Smooth muscle cell (in vitro differentiated cells): ENCODE data around the gene METTL15. TPM values are rescaled to one million over a fixed set of nuclear protein-coding genes. Genes with fewer than 3 reads are reported as not detected.

ENCODE experiments used
- DNase-seq: peaks from one replicate; lab custom pipeline; 2025; ENCODE audit not compliant: unreplicated experiment; lab: John Stamatoyannopoulos, UW
- H2AFZ ChIP-seq: fragments of 200-600 bp; sonication (generic); 2 replicates; pipeline ENCODE4 v1.6.0; 2016; ENCODE audit warnings: antibody characterized with exemption, low read depth, mild to moderate bottlenecking
- H3F3A ChIP-seq: fragments of 200-600 bp; sonication (generic); 2 replicates; pipeline ENCODE4 v1.6.0; 2017; ENCODE audit warnings: antibody characterized with exemption, low read depth
- H3K27ac ChIP-seq: fragments of 200-600 bp; sonication (generic); 2 replicates; pipeline ENCODE4 v1.5.1; 2016; ENCODE audit warnings: low read depth, mild to moderate bottlenecking
- H3K27me3 ChIP-seq: fragments of 200-600 bp; sonication (generic); 2 replicates; pipeline ENCODE4 v1.6.1; 2016; ENCODE audit warnings: low read depth, mild to moderate bottlenecking
- H3K36me3 ChIP-seq: fragments of 200-600 bp; sonication (generic); 2 replicates; pipeline ENCODE4 v1.5.1; 2016; ENCODE audit warnings: low read depth
- H3K4me1 ChIP-seq: fragments of 200-600 bp; sonication (generic); 2 replicates; pipeline ENCODE4 v1.5.1; 2016; ENCODE audit warnings: low read depth
- H3K4me2 ChIP-seq: fragments of 200-600 bp; sonication (generic); 2 replicates; pipeline ENCODE4 v1.6.0; 2016; ENCODE audit warnings: mild to moderate bottlenecking
- H3K4me3 ChIP-seq: fragments of 200-600 bp; sonication (generic); 2 replicates; pipeline ENCODE4 v1.5.1; 2016; ENCODE audit warnings: mild to moderate bottlenecking
- H3K79me2 ChIP-seq: fragments of 200-600 bp; sonication (generic); 2 replicates; pipeline ENCODE4 v1.6.0; 2016; ENCODE audit warnings: low read depth, mild to moderate bottlenecking
- H3K9ac ChIP-seq: fragments of 200-600 bp; sonication (generic); 2 replicates; pipeline ENCODE4 v1.6.0; 2016; ENCODE audit warnings: low read depth
- H3K9me3 ChIP-seq: fragments of 200-600 bp; sonication (generic); replicated peaks from 2 replicates; pipeline ENCODE4 v1.5.1; 2016; ENCODE audit warnings: low read depth
- H4K20me1 ChIP-seq: fragments of 200-600 bp; sonication (generic); 2 replicates; pipeline ENCODE4 v1.6.0; 2016; ENCODE audit warnings: low read depth
- WGBS: methylation state at CpG from one replicate; pipeline ENCODE4 v1.1.7; 2016; ENCODE audit warnings: low lambda C conversion rate; 5-methylcytosine and 5-hydroxymethylcytosine counted together
- polyA plus RNA-seq: library from polyadenylated mRNA; unstranded; fragments of >200 nt; fragmentation: Nextera tagmentation; extraction: Ambion mirVana; gene quantifications from 2 replicates; pipeline ENCODE4 v1.2.1, GENCODE V29; 2016
- total RNA-seq: library from RNA; depleted of rRNA; stranded (reverse); fragments of >200 nt; gene quantifications from 2 replicates; pipeline ENCODE4 v1.2.3, GENCODE V29; 2014
- TF ChIP-seq, protein P1 (sequence below): fragments of 200-600 bp; sonication (generic); IDR thresholded peaks from 2 replicates; pipeline ENCODE4 v1.5.1; 2017; ENCODE audit warnings: borderline replicate concordance, mild to moderate bottlenecking, antibody characterized with exemption; ENCODE audit not compliant: insufficient read depth, poor library complexity, severe bottlenecking

Gene METTL15
- total and polyA plus RNA-seq, 2 experiments from 2014 or later, result 8.1 to 26.1 TPM

DNA sequence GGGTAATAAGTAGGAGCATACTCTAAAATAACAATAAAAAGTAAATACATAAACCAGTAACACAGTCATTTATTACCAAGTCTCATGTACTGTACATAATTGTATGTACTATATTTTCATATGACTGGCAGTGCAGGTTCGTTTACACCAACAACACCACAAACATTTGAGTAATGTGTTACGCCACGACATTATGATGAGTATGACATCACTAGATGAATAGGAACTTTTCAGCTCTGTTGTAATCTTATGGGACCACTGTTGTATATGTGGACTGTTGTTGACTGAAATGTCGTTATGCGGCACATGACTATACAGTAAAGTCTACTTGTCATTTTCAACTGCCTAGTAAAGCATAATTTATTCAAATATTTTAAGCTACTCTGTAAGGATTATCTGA, 18.8 kb upstream of the METTL15 start:
- no peak overlapping the region for H3K9ac ChIP-seq
- no peak for DNase-seq
- H3K4me3 ChIP-seq, result no peak overlapping the region
- H2AFZ ChIP-seq, result no peak overlapping the region
- H3K27me3 ChIP-seq, result no peaks in the 10 kb centered on the region
- no peaks in the 10 kb centered on the region for H3K36me3 ChIP-seq
- H4K20me1 ChIP-seq, result no peaks in the 10 kb centered on the region
- no peaks in the 10 kb centered on the region for H3K9me3 ChIP-seq
- no peak overlapping the region for H3K4me2 ChIP-seq
- TF ChIP-seq, protein P1, sequence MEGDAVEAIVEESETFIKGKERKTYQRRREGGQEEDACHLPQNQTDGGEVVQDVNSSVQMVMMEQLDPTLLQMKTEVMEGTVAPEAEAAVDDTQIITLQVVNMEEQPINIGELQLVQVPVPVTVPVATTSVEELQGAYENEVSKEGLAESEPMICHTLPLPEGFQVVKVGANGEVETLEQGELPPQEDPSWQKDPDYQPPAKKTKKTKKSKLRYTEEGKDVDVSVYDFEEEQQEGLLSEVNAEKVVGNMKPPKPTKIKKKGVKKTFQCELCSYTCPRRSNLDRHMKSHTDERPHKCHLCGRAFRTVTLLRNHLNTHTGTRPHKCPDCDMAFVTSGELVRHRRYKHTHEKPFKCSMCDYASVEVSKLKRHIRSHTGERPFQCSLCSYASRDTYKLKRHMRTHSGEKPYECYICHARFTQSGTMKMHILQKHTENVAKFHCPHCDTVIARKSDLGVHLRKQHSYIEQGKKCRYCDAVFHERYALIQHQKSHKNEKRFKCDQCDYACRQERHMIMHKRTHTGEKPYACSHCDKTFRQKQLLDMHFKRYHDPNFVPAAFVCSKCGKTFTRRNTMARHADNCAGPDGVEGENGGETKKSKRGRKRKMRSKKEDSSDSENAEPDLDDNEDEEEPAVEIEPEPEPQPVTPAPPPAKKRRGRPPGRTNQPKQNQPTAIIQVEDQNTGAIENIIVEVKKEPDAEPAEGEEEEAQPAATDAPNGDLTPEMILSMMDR, result no peak
- no peaks in the 10 kb centered on the region for H3K4me1 ChIP-seq
- H3K79me2 ChIP-seq, result no peaks in the 10 kb centered on the region
- no peak overlapping the region for H3K27ac ChIP-seq
- WGBS, result 93% methylated on average over 5 of the region's 5 CpGs
- no peaks in the 10 kb centered on the region for H3F3A ChIP-seq

- H3K79me2 ChIP-seq, result no peaks in the 10 kb centered on the region
Observed at GRCh38 chr11:28090052-28090749, 18.0 kb upstream of the METTL15 start.

GRCh38 chr11:28092786-28093185, 15.4 kb upstream of the METTL15 start:
- no peak overlapping the region for H3K27ac ChIP-seq
- H3F3A ChIP-seq, result no peaks in the 10 kb centered on the region
- no peak overlapping the region for H3K9ac ChIP-seq
- peaks cover 3% of the 10 kb centered on the region for H3K36me3 ChIP-seq
- no peaks in the 10 kb centered on the region for H3K27me3 ChIP-seq
- no peak for DNase-seq
- TF ChIP-seq, protein P1, result no peak
- no peaks in the 10 kb centered on the region for H3K79me2 ChIP-seq
- H3K4me1 ChIP-seq, result no peaks in the 10 kb centered on the region
- no peak overlapping the region for H2AFZ ChIP-seq
- no peak overlapping the region for H3K4me3 ChIP-seq
- H3K9me3 ChIP-seq, result no peaks in the 10 kb centered on the region
- H3K4me2 ChIP-seq, result no peak overlapping the region
- H4K20me1 ChIP-seq, result no peaks in the 10 kb centered on the region

More at GRCh38 chr11:28090052-28090749, 18.0 kb upstream of the METTL15 start:
- no peak overlapping the region for H3K9ac ChIP-seq
- H3K4me3 ChIP-seq, result no peak overlapping the region
- no peaks in the 10 kb centered on the region for H3F3A ChIP-seq
- H3K4me1 ChIP-seq, result no peaks in the 10 kb centered on the region
- H3K36me3 ChIP-seq, result no peaks in the 10 kb centered on the region
- H2AFZ ChIP-seq, result no peak overlapping the region
- WGBS, result 85% methylated on average over 2 of the region's 2 CpGs
- no peak for DNase-seq
- H4K20me1 ChIP-seq, result no peaks in the 10 kb centered on the region
- TF ChIP-seq, protein P1, result no peak
- no peaks in the 10 kb centered on the region for H3K9me3 ChIP-seq
- H3K27me3 ChIP-seq, result no peaks in the 10 kb centered on the region
- no peak overlapping the region for H3K27ac ChIP-seq
- H3K4me2 ChIP-seq, result no peak overlapping the region

DNA sequence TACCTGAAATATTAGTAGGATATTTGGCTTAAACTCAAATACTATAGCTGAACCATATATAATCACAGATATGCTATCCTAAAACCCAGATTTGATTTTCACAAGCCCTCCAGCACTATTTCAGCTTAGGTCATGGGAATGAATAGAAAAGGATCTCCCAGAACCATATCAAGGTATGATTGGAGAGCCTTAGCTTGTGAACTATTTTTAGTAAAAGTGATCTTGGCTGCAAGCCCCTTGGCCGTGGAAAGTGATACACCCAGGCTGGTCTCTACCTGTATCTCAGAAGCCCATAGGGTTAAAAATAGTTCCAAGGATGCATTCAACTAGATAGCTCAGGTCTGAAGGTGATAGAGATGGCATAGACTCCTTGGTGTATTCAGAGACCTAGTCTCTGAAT, 9.9 kb upstream of the METTL15 start:
- Histone ChIP-seq H3F3A (no peaks in the 10 kb centered on the region), H3K36me3 (peaks cover 3% of the 10 kb centered on the region), H3K4me1 (peaks cover 5% of the 10 kb centered on the region), H3K9ac (no peak overlapping the region), H3K4me2 (no peak overlapping the region), H3K79me2 (peaks cover 40% of the 10 kb centered on the region), H3K27me3 (no peaks in the 10 kb centered on the region), H2AFZ (no peak overlapping the region), H4K20me1 (no peaks in the 10 kb centered on the region), H3K27ac (no peak overlapping the region), H3K9me3 (no peaks in the 10 kb centered on the region), H3K4me3 (no peak overlapping the region)
- WGBS, result 90% methylated on average over 1 of the region's 1 CpG
- TF ChIP-seq, protein P1, result no peak
- DNase-seq, result no peak
